ENCODE measurements around the gene GXYLT2.

Gene GXYLT2

DNA sequence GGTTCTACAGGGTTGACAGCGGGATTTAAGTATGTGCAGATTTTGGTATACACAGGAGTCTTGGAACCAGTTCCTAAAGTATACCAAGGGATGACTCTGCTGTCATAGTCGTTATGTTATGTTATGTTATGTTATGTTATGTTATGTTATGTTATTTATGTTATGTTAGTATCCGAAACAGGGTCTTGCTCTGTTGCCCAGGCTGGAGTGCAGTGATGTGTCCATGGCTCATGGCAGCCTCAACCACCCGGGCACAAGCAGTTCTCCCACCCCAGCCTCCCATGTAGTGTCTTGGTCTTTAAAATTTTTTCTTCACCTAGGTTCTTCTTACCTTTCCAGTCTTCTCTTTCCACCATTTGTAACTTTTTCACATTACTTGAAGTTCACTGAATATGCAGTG lies 130.5 kb downstream of the GXYLT2 start:
- Histone ChIP-seq H3K36me3 (ENCODE audit: control insufficient read depth in 2 of 2, insufficient read depth in 1 of 2, low read length in 2 of 2) (peaks cover 0 to 18% of the 10 kb centered on the region in 2 experiments; a peak in 2 of 3 replicates), H3K9me3 (ENCODE audit: control insufficient read depth, insufficient read depth, low read depth, low read length) (no peaks in the 10 kb centered on the region), H3K4me3 (ENCODE audit: low read depth, low read length) (no peak overlapping the region), H3K4me1 (ENCODE audit: control insufficient read depth, insufficient read depth, low read length) (no peaks in the 10 kb centered on the region), H3K27ac (ENCODE audit: extremely low read depth, low read depth, low read length) (no peak overlapping the region)
- TF ChIP-seq ZSCAN30 (tag by site-specific recombination; IDR thresholded peaks at IDR 0.05) (no peak), ZNF600 (tag by site-specific recombination; IDR thresholded peaks at IDR 0.05) (peak; percentile 77; the same call in 1 of the 2 replicates)
- ChIA-PET CTCF (no interaction called here), POLR2A (no interaction called here)

DNA sequence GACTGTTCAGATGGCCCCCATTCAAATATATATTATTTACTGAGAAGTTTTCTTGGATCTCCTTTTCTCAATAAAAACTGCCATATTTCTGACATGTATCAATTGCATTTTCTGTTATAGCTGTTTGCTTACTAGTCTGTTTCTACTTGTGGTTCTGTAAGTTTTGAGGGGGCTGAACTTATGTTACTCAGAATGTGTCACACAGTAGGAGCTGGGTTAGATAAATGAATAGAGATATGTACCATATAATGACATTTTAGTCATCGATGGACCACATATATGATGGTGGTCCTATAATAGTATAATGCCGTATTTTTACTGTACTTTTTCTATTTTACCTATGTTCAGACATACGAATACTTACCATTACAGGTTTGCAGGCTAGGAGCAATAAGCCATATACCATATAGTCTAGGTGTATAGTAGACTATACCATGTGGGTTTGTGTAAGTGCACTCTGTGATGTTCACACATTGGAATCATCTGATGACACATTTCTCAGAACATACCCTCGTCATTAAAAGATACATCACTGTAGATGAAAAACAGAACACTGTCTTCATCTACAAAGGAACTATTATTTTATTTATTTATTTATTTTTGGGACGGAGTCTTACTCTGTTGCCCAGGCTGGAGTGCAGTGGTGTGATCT lies 131.1 kb downstream of the GXYLT2 start:
- Histone ChIP-seq H3K27ac (ENCODE audit: extremely low read depth, low read depth, low read length) (no peak overlapping the region), H3K36me3 (ENCODE audit: control insufficient read depth in 2 of 2, insufficient read depth in 1 of 2, low read length in 2 of 2) (peaks cover 0 to 18% of the 10 kb centered on the region in 2 experiments; a peak in 2 of 3 replicates), H3K9me3 (ENCODE audit: control insufficient read depth, insufficient read depth, low read depth, low read length) (no peaks in the 10 kb centered on the region), H3K4me3 (ENCODE audit: low read depth, low read length) (no peak overlapping the region), H3K4me1 (ENCODE audit: control insufficient read depth, insufficient read depth, low read length) (no peaks in the 10 kb centered on the region)
- TF ChIP-seq KLF10 (tag by site-specific recombination; IDR thresholded peaks at IDR 0.05) = no peak
- no peak for TF ChIP-seq ZNF341 (tag by site-specific recombination; IDR thresholded peaks at IDR 0.05; ENCODE audit: low read depth)
- TF ChIP-seq ZFP37 (tag by site-specific recombination; IDR thresholded peaks at IDR 0.05) = no peak
- TF ChIP-seq ZNF239 (tag by site-specific recombination; IDR thresholded peaks at IDR 0.05) = no peak
- TF ChIP-seq ZBTB17 (tag by site-specific recombination; IDR thresholded peaks at IDR 0.05) = no peak
- TF ChIP-seq ZNF266 (tag by site-specific recombination; IDR thresholded peaks at IDR 0.05; ENCODE audit: low read depth) = no peak
- ChIA-PET POLR2A (no interaction called here), CTCF (interaction anchor here (0.6 kb wide), 1 partner anchor 42 kb away, joined by 4 read pairs; no protein-coding TSS in a partner anchor)

DNA sequence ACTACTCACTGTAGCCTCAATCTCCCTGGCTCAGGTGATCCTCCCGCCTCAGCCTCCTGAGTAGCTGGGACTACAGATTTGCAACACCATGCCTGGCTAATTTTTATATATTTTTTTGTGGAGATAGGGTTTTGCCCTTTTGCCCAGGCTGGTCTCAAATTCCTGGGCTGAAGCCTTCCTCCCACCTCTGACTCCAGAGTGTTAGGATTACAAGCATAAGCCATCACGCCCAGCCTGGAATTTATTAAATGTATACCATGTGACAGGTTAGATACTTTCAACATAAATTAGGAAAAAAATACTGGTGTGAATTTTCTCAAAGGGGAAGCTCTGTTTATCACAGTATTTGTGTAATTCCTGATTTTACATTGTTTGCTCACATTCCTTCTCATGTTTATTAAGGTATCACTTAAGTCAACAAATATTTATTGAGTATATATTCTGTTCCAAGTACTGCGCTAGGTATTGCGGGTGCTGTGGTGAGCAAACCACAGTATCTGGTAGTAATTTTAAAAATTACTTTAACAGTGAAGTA lies 133.5 kb downstream of the GXYLT2 start:
- ChIA-PET CTCF (interaction anchor here (0.7 kb wide), 1 partner anchor 835 kb away, joined by 3 read pairs; no protein-coding TSS in a partner anchor), POLR2A (no interaction called here)
- Histone ChIP-seq H3K4me3 (ENCODE audit: low read depth, low read length) (no peak overlapping the region), H3K9me3 (ENCODE audit: control insufficient read depth, insufficient read depth, low read depth, low read length) (no peaks in the 10 kb centered on the region), H3K36me3 (ENCODE audit: control insufficient read depth in 2 of 2, insufficient read depth in 1 of 2, low read length in 2 of 2) (peaks cover 0 to 11% of the 10 kb centered on the region in 2 experiments; a peak in 1 of 3 replicates), H3K4me1 (ENCODE audit: control insufficient read depth, insufficient read depth, low read length) (peaks cover 4% of the 10 kb centered on the region; the same call in 1 of the 2 replicates), H3K27ac (ENCODE audit: extremely low read depth, low read depth, low read length) (no peak overlapping the region)
- TF ChIP-seq ZNF350 (tag by site-specific recombination; IDR thresholded peaks at IDR 0.05) = no peak
- no peak for TF ChIP-seq ZNF701 (tag by site-specific recombination; IDR thresholded peaks at IDR 0.05)
- no peak for TF ChIP-seq PRDM10 (tag by site-specific recombination; IDR thresholded peaks at IDR 0.05)
- no peak for TF ChIP-seq PRDM1 (tag by site-specific recombination; IDR thresholded peaks at IDR 0.05)
- TF ChIP-seq KLF8 (tag by site-specific recombination; IDR thresholded peaks at IDR 0.05) = no peak
- TF ChIP-seq ZNF280C (tag by site-specific recombination; IDR thresholded peaks at IDR 0.05) = no peak
- no peak for TF ChIP-seq ZNF140 (tag by site-specific recombination; IDR thresholded peaks at IDR 0.05)
- no peak for TF ChIP-seq ZBTB1 (tag by site-specific recombination; IDR thresholded peaks at IDR 0.05)
- TF ChIP-seq ZNF174 (tag by site-specific recombination; IDR thresholded peaks at IDR 0.05) = no peak
- no peak for TF ChIP-seq ZNF560 (tag by site-specific recombination; IDR thresholded peaks at IDR 0.05; ENCODE audit: borderline replicate concordance)
- no peak for TF ChIP-seq ZNF580 (tag by site-specific recombination; IDR thresholded peaks at IDR 0.05)
- TF ChIP-seq ZNF394 (tag by site-specific recombination; IDR thresholded peaks at IDR 0.05; ENCODE audit: borderline replicate concordance) = no peak
- no peak for TF ChIP-seq SETDB1 (IDR thresholded peaks at IDR 0.05; ENCODE audit: insufficient read length, low read length)
- TF ChIP-seq, protein P1, sequence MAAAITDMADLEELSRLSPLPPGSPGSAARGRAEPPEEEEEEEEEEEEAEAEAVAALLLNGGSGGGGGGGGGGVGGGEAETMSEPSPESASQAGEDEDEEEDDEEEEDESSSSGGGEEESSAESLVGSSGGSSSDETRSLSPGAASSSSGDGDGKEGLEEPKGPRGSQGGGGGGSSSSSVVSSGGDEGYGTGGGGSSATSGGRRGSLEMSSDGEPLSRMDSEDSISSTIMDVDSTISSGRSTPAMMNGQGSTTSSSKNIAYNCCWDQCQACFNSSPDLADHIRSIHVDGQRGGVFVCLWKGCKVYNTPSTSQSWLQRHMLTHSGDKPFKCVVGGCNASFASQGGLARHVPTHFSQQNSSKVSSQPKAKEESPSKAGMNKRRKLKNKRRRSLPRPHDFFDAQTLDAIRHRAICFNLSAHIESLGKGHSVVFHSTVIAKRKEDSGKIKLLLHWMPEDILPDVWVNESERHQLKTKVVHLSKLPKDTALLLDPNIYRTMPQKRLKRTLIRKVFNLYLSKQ (tag by site-specific recombination; IDR thresholded peaks at IDR 0.05; ENCODE audit: borderline replicate concordance) = no peak
- TF ChIP-seq ZNF555 (tag by site-specific recombination; conservative IDR thresholded peaks at IDR 0.05) = no peak
- no peak for TF ChIP-seq ZNF623 (tag by site-specific recombination; IDR thresholded peaks at IDR 0.05)

Data from HEK293 (cell line).